Kidney (tissue), 14 donors: ENCODE data around the gene CDH6. TPM values are rescaled to one million over a fixed set of nuclear protein-coding genes. Genes with fewer than 3 reads are reported as not detected.
"Not testable (repeated sequence)": the region's sequence is repeated elsewhere in the genome, so short reads cannot be mapped to it uniquely, and the experiment has no call there.

ENCODE experiments used
- DNase-seq, 5 donors: peaks; one replicate each; pipeline ENCODE4 v3.0.0-alpha.2; 2013 to 2020
- FAIRE-seq: peaks from 2 replicates; lab custom pipeline; 2012; peaks lifted over from hg19 to GRCh38; lab: Jason Lieb, UNC
- H3K27ac ChIP-seq, 2 donors: one replicate each; pipeline ENCODE4 v1.7.0; 2013; ENCODE audit warnings: low read depth in 2 of 2, low read length in 2 of 2, inconsistent platforms in 1 of 2
- H3K27me3 ChIP-seq: one replicate; pipeline ENCODE4 v1.7.1; 2013; ENCODE audit warnings: low read length, inconsistent platforms; ENCODE audit not compliant: control insufficient read depth, insufficient read depth
- H3K36me3 ChIP-seq, 3 donors: one replicate each; pipeline versions ENCODE4 v1.7.0 to v1.7.1; 2013; ENCODE audit warnings: low read length in 3 of 3, control low read depth in 1 of 3, inconsistent platforms in 1 of 3; ENCODE audit not compliant: insufficient read depth in 3 of 3, control insufficient read depth in 2 of 3
- H3K4me1 ChIP-seq, 3 donors: one replicate each; pipeline versions ENCODE4 v1.7.0 to v1.7.1; 2013; ENCODE audit warnings: low read length in 3 of 3, inconsistent platforms in 1 of 3, low read depth in 1 of 3; ENCODE audit not compliant: control insufficient read depth in 2 of 3, insufficient read depth in 2 of 3
- H3K4me3 ChIP-seq, 3 donors: one replicate each; pipeline versions ENCODE4 v1.7.0 to v1.8.1; 2013; ENCODE audit warnings: low read length in 3 of 3, control low read depth in 1 of 3, inconsistent platforms in 1 of 3
- H3K9ac ChIP-seq, 3 donors: one replicate each; pipeline versions ENCODE4 v1.7.0 to v1.7.1; 2013; ENCODE audit warnings: low read length in 3 of 3, control low read depth in 1 of 3, inconsistent platforms in 1 of 3
- H3K9me3 ChIP-seq, 3 donors: one replicate each; pipeline versions ENCODE4 v1.7.0 to v1.7.1; 2013; ENCODE audit warnings: low read length in 3 of 3, control low read depth in 1 of 3, inconsistent platforms in 1 of 3; ENCODE audit not compliant: control insufficient read depth in 2 of 3, insufficient read depth in 1 of 3
- CTCF ChIP-seq: IDR thresholded peaks from 3 replicates; pipeline ENCODE4 v1.5.1; 2012; ENCODE audit warnings: mild to moderate bottlenecking, moderate library complexity, borderline replicate concordance; ENCODE audit not compliant: insufficient read depth; ENCODE audit errors: extremely low read depth
- intact Hi-C: fragments of 100-400 bp; cut with DNase I; formaldehyde crosslinking; loops from one replicate; pipeline ENCODE4 v1.11.1; 2022
- polyA plus RNA-seq: library from polyadenylated mRNA; stranded (reverse); fragments of 350-450 nt; fragmentation: Illumina TruSeq; extraction: RNeasy Lipid Tissue Mini Kit (QIAGEN cat#74804); gene quantifications from one replicate; pipeline ENCODE4 v1.2.3, GENCODE V29; 2014; ENCODE audit warnings: low read depth, low replicate concordance; ENCODE audit not compliant: insufficient read depth
- total RNA-seq: library from RNA; stranded (reverse); fragmentation: NEBNext Ultra II Directional; extraction: Animal tissue kit (Norgen Biotek cat#: 25700); gene quantifications from one replicate; pipeline ENCODE4 v1.2.1, GENCODE V29; 2021
- donor health status: control.
- donor health status: control.
- donor health status: control.
- donor health status: control.
- donor health status: control.
- donor health status: DM: yes; HTN: yes; CAD: no.
- donor health status: Normal renal cell carcinoma (clear cell type).

Gene CDH6
- total and polyA plus RNA-seq, 2 donors from 2014 or later = 21.8 to 196 TPM

DNA sequence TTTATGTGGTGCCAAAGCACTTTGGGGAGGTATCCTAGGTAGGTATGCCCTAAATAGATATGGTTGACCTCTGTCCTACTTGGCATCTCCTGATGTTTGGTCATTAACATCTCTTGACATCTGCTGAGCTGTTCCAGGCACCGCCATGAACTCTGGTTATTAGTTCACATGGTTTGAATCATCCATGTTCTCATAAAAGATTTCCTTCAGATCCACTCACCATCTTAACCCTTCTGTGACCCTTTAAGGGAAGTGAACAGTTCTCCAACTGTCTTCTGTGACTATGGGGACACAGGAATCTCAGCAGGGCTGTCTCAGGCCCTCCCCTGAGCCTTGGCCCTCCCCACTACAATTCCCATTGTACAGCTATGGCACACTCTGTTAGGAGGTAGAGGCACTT lies 167.7 kb downstream of the CDH6 start:
- Histone ChIP-seq H3K36me3 (no peaks in the 10 kb centered on the region), H3K27me3 (no peaks in the 10 kb centered on the region), H3K9ac (no peak overlapping the region), H3K9me3 (no peaks in the 10 kb centered on the region), H3K4me3 (no peak overlapping the region), H3K4me1 (no peaks in the 10 kb centered on the region), H3K27ac (no peak overlapping the region)
- DNase-seq (no peak), FAIRE-seq (no peak)
- intact Hi-C loops = no loop called here
- TF ChIP-seq CTCF = no peak

- intact Hi-C loops, FAIRE-seq: not testable (repeated sequence)
These were observed 168.4 kb downstream of the CDH6 start for GRCh38 chr5:31361704-31362528.

GRCh38 chr5:31362529-31362900 lies 169.0 kb downstream of the CDH6 start:
- H3K9ac ChIP-seq = no peak overlapping the region
- H3K36me3 ChIP-seq = no peaks in the 10 kb centered on the region
- FAIRE-seq (no peak), DNase-seq (no peak)
- H3K9me3 ChIP-seq = no peaks in the 10 kb centered on the region
- intact Hi-C loops = no loop called here
- no peak for TF ChIP-seq CTCF
- no peak overlapping the region for H3K27ac ChIP-seq
- no peak overlapping the region for H3K4me3 ChIP-seq
- no peaks in the 10 kb centered on the region for H3K27me3 ChIP-seq
- H3K4me1 ChIP-seq = no peaks in the 10 kb centered on the region

More at GRCh38 chr5:31361704-31362528, 168.4 kb downstream of the CDH6 start:
- not testable (repeated sequence) for H3K9ac ChIP-seq, H3K9me3 ChIP-seq, H3K4me1 ChIP-seq, DNase-seq, H3K36me3 ChIP-seq, H3K4me3 ChIP-seq, H3K27ac ChIP-seq, H3K27me3 ChIP-seq

DNA sequence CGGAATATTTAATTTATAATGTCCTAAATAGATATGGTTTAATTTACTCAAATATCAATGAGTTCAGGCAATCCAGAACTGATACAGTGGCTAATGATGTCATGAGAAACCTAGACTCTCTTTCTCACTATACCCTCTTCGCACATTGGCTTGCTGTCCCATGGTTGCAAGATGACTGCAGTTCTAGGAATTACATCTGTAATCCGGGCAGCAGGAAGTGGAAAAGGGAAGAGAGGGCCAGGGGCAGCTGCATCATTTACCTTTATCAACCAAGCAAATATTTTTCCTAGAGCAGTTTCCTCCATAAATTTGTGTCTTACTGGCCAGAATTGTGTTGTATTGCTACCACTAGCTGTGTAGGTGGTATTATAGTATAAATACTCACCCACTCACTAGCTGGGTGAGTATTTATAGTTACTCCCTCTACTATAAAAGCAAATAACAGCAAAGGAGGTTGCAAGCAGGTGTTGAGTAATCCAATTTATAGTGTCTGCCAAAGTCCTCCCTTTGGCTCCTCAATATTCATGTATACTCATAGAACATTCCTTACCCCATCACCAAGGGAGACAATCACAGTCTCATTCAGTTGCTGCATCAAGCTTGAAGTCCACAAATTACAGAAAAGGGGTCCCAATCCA lies 169.6 kb downstream of the CDH6 start:
- Histone ChIP-seq H3K9me3 (no peaks in the 10 kb centered on the region), H3K27ac (no peak overlapping the region), H3K4me3 (no peak overlapping the region), H3K27me3 (no peaks in the 10 kb centered on the region), H3K4me1 (no peaks in the 10 kb centered on the region), H3K9ac (no peak overlapping the region), H3K36me3 (no peaks in the 10 kb centered on the region)
- DNase-seq (no peak), FAIRE-seq (no peak)
- TF ChIP-seq CTCF = no peak
- intact Hi-C loops = no loop called here
